Myocyte (in vitro differentiated cells): Measurements from ENCODE around the gene STUB1. TPM values are rescaled to one million over a fixed set of nuclear protein-coding genes. Genes with fewer than 3 reads are reported as not detected.
A peak's percentile ranks its signal among the peaks of the same experiment; 100 is the strongest.

ENCODE experiments used
- DNase-seq: peaks from one replicate; pipeline ENCODE4 v3.0.0-alpha.2; 2012; ENCODE audit warnings: low read depth
- polyA plus RNA-seq: library from polyadenylated mRNA; unstranded; fragments of >200 nt; gene quantifications from one replicate; pipeline ENCODE4 v1.2.1, GENCODE V29; 2012; ENCODE audit warnings: missing spikeins
- total RNA-seq: library from RNA; depleted of rRNA; stranded (reverse); fragments of >200 nt; gene quantifications from 2 replicates; pipeline ENCODE4 v1.2.3, GENCODE V29; 2014

Gene STUB1
- 239 and 243 TPM in 2 replicates for total RNA-seq
- polyA plus RNA-seq = 185 TPM

DNA sequence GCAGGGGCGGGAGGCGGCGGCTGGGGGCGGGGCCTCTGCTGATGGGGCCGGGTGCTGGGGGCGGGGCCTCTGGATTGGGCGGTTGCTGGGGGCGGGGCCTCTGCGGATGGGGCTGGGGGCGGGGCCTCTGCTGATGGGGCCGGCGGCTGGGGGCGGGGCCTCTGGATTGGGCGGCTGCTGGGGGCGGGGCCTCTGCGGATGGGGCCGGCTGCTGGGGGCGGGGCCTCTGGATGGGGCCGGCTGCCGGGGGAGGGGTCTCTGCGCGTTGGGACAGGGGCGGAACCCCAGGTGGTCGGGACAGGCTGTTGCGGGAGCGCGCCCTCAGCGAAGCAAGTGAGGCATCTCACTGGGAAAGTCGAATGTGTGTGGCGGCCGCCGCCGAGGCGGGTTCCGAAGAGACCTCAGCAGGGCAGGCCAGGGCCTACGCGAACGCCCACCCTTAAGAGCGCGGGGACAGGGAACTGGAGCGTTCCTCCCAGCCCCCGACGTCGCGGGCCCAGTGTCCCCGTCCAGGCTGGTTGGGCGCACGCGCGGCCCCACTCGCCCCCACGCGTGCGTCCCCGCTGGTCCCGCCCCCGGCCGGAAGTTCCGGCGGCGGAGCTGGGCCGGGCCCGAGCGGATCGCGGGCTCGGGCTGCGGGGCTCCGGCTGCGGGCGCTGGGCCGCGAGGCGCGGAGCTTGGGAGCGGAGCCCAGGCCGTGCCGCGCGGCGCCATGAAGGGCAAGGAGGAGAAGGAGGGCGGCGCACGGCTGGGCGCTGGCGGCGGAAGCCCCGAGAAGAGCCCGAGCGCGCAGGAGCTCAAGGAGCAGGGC is at the start of gene STUB1:
TSS of gene STUB1 (plus strand) at position 597 of the 811 bp plus-strand sequence. CDS start at position 713, 116 bp downstream.
- peak; percentile 86 for DNase-seq

DNA sequence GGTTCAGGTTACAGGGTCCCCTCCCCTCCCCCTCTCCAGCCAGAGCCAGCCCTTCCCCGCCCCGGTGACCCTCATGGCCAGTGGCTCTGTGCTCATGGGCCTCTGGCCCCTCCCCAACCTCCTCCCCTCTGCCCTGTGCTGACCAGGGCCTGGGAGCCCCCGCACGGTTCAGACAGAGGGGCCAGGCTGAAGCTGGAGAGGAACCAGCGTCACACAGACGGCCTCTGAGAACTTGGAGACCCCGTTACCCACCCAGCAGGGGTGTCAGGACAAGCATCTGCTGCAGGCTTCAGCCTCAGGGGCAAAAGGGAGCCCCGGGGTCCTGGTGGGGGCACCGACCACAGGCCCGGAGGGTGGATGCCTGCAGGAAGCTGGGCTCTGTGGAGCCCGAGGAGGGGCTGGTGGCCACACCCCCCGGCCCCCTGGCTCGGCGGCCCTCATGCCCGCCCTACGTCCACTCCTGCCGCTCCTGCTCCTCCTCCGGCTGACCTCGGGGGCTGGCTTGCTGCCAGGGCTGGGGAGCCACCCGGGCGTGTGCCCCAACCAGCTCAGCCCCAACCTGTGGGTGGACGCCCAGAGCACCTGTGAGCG is 49.3 kb upstream of the STUB1 start, which contains the start of gene WFIKKN1:
TSS of gene WFIKKN1 (plus strand) at position 171 of the 591 bp plus-strand sequence. CDS start at position 440, 269 bp downstream.
- no peak for DNase-seq

DNA sequence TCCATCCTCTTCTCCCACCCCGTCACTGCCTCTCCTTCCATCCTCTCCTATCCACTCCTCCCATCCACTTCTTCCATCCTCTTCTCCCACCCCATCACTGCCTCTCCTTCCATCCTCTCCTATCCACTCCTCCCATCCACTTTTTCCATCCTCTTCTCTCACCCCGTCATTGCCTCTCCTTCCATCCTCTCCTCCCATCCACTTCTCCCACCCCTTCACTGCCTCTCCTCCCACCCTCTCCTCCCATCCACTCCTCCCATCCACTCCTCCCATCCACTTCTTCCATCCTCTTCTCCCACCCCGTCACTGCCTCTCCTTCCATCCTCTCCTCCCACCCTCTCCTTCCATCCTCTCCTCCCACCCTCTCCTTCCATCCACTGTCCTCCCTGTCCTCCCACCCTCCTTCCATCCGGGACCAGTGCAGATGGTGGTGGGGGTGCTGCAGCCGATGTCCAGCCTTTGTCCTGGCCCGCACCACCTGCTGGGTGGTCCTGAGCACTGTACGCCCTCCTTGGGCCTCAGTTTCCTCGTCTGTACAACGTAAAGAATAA is 48.3 kb upstream of the STUB1 start:
- DNase-seq = no peak

DNA sequence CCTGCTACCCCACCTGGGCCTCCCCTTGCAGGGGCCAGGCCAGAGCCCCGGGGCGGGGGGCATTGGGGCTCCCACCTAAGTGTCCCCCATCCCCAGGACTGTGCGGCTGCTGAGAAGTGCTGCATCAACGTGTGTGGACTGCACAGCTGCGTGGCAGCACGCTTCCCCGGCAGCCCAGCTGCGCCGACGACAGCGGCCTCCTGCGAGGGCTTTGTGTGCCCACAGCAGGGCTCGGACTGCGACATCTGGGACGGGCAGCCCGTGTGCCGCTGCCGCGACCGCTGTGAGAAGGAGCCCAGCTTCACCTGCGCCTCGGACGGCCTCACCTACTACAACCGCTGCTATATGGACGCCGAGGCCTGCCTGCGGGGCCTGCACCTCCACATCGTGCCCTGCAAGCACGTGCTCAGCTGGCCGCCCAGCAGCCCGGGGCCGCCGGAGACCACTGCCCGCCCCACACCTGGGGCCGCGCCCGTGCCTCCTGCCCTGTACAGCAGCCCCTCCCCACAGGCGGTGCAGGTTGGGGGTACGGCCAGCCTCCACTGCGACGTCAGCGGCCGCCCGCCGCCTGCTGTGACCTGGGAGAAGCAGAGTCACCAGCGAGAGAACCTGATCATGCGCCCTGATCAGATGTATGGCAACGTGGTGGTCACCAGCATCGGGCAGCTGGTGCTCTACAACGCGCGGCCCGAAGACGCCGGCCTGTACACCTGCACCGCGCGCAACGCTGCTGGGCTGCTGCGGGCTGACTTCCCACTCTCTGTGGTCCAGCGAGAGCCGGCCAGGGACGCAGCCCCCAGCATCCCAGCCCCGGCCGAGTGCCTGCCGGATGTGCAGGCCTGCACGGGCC is 47.5 kb upstream of the STUB1 start:
- no peak for DNase-seq

DNA sequence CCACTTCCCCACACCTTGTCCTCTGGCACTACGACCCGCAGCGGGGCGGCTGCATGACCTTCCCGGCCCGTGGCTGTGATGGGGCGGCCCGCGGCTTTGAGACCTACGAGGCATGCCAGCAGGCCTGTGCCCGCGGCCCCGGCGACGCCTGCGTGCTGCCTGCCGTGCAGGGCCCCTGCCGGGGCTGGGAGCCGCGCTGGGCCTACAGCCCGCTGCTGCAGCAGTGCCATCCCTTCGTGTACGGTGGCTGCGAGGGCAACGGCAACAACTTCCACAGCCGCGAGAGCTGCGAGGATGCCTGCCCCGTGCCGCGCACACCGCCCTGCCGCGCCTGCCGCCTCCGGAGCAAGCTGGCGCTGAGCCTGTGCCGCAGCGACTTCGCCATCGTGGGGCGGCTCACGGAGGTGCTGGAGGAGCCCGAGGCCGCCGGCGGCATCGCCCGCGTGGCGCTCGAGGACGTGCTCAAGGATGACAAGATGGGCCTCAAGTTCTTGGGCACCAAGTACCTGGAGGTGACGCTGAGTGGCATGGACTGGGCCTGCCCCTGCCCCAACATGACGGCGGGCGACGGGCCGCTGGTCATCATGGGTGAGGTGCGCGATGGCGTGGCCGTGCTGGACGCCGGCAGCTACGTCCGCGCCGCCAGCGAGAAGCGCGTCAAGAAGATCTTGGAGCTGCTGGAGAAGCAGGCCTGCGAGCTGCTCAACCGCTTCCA is 46.7 kb upstream of the STUB1 start:
- DNase-seq = no peak

DNA sequence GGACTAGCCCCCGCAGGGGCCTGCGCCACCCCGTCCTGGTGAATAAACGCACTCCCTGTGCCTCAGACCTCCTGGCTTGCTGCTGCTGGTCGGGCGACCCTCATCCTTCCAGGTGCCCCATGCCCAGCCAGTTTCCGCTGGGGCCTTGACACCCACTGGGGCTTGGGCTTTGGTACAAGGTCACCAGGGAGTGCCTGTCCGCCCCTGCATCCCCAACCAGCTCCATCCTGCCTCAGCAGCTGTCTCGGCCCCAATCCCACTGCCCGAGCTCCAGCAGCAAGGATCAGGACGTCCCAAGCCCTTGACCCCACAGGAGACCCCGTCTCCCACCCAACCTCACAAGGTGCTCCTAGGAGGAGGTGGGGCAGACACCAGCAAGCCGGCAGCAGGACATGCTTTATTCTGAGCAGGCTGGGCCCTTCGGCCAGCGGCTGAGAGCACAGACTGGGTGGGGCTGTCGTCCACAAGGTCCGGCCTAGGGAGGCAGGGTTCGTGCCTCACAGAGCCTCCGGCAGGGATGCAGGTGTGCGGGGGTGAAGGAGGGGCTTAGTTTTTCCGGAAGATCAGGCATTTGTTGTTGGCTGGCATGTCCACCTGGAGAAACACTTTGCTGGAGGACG is 46.0 kb upstream of the STUB1 start:
- DNase-seq = no peak

DNA sequence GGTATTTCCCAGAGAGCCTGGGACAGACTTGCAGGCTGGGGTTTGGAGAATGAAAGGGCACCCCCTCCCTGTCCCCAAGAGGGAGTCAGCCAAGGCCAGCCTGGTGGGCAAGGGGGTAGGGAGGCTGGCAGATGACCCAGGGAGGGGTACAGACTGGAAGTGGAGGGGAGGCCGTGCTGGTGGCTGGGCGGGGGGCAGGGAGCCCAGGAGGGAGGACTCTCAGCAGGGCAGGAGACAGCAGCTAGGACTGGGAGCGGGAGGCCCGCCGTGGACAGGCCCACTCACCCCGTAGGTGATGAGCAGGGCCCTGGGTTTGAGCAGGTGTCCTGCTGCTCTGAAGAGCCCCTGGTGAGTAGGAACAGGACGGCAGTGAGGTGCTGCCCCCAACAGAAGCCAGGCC is 45.2 kb upstream of the STUB1 start:
- no peak for DNase-seq

DNA sequence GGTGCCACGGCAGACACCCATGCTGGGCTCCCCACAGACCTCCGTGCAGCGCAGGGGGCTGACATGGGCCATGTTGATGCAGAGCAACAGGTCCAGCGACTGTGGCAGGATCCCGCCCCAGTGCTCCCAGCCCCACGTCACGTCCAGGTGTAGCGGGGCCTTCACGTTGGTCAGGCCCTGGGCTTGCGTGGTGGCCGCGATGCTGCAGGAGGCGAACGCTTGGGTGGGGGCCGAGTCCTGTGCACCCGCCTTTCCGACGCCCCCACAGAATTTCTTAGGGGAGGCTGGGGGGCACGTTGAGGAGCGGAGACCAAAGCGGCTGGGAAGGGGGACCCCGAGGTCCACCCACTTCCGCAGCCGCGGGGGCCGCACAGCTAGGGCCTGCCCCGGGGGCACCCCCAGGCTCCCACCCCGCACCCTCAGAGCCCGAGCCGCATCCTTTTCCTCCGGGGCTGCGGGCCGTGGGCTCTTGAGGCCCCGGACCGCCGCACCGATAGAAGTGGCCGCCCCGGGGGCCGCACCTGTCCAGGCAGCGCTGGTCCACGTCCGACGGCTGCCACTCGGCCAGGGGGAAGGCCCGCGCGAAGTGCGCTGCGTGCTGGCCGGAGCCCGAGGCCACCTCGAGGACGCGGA is 44.5 kb upstream of the STUB1 start:
- no peak for DNase-seq

DNA sequence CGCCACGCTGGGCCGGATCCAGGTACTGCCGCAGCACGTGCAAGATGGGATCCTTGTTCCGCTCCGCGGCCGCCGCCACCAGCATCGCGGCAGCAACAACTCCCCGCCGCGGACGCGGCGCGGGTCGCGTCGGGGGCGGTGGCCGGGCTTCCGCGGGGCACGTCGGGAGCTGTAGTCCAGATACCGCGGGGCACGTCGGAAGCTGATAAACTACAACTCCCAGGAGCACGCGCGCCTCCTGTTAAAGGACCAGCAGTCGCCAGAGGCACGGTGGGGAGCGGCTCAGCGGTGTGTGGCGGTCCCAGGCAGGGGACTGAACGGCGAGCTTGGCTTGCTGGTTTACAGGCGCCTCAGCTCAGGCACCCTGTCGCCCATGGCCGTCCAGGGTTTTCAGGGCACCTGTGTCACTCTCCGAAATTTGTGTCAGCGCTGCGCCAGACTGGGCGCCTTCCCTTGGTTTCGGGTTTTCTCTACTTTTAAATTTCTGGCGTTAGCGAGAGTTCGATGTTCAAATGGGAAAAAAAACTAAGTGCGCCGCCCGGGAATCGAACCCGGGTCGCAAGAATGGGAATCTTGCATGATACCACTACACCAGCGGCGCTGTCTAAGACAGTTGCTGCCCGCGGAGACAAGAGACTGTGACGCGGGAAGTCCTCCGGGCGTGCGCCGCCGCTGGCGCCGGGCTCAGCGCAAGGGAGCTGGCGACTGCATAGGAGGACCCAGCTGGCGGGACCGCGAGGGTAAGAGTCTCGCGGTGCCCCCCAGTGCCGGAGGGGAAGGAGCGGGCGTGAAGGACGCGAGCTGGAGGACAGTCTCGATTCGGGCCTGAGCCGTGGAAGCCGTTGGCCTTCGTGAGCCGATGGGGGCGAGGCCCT is 43.8 kb upstream of the STUB1 start, which contains the start of gene METTL26:
TSS of gene METTL26 (minus strand) at position 100 of the 875 bp plus-strand sequence. CDS start at position 85, 15 bp downstream.
- DNase-seq = peak; percentile 95

DNA sequence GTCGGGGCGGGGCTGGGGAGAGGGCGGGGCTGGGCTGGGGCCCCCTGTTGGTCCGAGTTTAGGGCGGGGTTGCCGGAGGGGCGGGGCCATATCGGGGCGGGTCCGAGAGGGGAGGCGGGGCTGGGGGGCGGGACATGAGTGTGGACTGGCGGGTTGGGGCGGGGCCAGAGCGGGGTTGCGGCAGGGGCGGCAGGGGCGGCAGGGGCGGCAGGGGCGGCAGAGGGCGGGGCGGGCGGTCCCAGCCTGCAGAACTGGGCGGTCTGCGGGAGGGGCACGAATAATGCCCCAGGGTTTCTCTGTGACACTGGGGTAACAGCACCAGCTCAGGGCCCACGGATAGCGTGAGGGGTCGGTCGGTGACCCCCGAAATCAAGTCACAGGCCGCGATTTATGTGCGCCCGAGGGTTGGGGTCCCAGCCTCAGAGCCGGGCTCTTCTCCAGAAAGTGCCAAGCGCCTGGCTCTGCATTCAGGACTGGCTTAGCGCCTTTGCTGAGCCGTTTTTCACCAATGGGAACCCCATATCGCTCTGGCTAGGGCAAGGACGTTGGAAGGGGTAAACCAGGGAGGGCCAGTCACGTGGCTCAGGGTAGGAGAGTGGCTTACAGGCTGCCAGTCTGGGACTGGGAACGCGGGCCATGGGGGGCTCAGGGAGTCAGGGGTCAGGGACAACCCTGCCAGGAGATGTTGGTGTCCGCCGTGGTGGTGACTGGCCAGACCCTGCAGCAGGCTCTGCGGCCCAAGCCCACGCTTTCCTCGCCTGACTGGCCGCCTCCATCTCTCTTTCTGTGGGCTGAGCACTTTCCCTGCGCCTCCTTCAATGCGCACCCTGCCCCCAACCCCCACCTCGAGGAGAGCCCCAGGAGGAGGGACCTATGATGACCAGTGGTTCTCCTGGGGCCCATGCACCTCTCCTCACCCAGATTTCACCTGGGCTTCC is 42.9 kb upstream of the STUB1 start:
- DNase-seq = peak; percentile 89

DNA sequence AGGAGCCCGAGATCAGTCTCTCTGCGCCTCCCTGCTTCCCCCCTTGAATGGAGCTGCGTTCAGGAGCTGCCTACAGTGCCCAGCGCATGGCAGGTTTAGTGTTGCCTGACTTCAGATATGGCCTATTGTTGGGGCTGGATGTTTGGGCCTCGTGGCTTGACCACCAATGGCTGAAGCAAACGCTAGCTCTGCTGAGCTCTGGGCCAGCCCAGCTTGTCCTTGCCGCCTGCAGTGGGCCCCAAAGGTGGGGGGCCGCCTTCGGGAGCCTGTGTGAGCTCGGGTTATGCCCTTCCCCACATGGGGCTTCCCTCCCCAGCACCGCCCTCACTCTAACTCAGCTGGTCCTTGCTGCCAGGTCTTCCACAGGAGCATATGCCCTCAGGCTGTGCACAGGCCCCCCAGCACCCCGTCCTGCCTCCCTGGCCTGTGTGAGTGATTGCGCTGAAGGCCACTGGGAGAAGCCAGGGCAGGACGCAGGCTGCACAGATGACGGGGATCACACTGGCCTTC is 42.1 kb upstream of the STUB1 start:
- no peak for DNase-seq

DNA sequence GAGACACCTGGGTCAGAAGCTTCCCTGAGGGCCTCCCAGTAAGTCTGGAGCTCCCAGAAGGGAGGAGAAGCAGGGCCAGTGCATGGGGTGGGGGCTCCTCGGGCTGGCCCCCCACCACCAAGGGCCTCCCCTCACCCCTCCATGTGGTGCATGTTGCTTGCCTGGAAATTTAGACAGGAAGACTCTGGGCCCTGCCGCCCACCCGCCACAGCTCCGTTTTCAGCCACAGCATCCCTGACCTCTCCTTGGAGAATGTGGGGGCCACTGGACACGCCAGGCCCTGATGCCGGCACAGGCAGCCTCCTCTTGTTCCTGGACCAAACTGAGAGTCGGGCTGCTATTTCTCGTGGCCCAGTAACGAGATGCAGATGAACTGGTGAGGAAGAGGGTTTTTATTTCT is 41.4 kb upstream of the STUB1 start:
- DNase-seq = no peak

DNA sequence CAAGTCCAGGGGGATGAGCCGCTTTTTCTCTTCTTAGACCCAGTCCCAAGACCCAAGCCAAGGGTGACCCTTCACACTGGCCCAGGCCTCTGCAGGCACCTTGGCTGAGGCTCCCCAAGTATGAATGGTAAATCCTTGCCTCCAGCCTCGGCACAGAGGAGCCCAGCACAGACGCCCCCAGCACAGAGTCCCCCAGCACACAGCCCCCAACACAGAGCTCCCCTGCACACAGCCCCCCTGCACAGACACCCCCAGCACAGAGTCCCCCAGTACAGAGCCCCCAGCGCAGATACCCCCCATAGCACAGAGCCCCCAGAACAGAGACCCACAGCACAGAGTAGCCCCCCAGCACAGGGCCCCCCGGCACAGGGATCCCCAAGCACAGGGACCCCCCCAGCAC is 39.6 kb upstream of the STUB1 start:
- DNase-seq = no peak

DNA sequence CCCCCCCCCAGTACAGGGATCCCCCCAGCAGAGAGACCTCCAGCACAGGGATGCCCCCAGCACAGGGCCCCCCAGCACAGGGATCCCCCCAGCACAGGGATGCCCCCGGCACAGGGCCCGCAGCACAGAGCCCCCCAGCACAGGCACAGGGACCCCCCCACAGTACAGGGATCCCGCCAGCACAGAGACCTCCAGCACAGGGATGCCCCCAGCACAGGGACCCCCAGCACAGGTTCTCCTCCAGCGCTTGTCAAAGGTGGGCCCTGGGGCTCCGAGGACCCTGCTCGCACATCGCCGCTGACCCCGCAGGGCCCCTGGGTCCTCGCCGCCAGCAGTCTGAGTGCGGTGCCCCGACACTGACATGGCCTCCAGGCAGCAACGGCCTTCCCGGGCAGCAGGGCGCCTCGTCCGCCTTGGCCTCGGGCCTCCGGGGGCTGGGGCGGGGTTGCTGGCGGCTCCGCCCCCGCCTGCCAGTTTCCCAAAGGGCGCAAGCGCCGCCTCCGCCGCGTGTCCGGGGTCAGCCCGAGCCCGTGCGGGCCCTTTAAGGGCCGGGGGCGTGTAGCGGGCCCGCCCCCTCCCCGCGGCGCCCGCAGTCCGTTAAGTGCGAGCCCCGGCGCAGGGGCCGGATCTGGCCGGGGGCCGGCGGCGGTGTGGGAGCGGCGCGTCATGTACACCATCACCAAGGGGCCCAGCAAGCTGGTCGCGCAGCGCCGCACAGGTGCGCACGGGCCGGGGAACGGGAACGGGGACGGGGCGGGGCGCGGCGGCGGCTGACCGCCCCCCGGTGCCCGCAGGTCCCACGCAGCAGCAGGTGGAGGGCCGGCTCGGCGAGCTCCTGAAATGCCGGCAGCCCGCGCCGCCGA is 38.7 kb upstream of the STUB1 start, which contains the start of gene MCRIP2:
TSS of gene MCRIP2 (plus strand) at position 503 of the 863 bp plus-strand sequence. CDS start at position 667, 164 bp downstream.
- DNase-seq = peak; percentile 85

DNA sequence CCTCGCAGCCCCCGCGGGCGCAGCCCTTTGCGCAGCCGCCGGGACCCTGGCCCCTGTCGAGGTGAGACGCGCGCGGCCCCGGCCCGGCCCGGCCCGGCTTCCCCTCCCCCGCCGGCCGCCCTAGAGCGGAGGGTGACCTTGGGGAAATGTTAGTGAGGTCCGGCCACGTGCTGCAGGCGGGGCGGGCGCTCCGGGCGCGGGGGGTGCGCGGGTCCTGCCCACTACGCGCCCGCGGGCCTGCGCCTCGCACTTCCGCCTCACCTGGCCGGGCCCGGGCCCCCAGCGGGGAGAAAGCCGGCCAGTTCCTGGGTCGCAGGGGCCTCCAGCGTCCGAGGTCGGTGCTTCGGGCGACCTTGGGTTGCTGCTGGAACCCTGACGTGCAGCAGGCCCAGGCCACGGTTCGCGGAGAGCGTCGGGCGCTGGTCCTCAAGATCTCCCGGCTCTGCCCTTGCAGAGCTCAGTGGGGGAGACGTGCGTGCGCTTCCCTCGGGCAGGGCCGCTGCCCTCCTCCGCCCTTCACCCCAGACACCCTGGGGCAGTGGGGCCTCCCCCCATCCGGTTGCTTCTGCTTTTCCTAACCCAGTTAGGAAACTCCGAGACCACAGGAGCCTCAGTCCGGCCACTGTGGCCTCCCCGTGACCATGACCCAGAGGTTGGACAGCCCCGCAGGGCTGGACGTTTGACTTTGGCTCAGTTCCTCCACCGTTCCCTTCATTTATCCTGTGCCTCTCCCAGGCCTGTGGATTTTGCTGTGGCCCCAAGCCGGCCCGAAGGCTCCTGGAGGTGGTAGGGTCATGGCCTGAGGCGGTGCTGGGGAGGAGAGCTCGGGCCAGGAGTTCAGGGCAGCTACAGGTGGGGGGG is 37.8 kb upstream of the STUB1 start:
- DNase-seq = peak; percentile 17
